ENCODE results near the gene PIK3R2.

DNA sequence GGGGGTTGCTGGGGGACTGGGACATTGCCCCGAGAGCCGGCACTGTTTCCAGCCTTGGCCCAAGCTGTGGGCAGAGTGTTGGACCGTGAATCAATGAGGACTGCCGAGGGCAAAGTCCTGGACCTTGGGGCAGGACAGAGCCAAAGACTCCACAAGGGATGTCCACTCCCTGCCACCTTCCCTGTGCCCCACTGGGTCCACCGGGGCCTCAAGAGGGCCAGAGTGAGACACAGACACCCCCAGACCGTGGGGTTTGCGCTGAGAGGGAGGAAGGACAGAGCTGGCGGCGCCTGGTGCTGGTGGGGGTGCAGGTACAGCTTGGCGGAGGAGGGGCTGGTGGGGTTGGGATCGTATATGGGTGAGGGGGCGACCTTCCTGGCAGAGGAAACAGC lies 43.6 kb upstream of the PIK3R2 start:
- TF ChIP-seq, protein P1, sequence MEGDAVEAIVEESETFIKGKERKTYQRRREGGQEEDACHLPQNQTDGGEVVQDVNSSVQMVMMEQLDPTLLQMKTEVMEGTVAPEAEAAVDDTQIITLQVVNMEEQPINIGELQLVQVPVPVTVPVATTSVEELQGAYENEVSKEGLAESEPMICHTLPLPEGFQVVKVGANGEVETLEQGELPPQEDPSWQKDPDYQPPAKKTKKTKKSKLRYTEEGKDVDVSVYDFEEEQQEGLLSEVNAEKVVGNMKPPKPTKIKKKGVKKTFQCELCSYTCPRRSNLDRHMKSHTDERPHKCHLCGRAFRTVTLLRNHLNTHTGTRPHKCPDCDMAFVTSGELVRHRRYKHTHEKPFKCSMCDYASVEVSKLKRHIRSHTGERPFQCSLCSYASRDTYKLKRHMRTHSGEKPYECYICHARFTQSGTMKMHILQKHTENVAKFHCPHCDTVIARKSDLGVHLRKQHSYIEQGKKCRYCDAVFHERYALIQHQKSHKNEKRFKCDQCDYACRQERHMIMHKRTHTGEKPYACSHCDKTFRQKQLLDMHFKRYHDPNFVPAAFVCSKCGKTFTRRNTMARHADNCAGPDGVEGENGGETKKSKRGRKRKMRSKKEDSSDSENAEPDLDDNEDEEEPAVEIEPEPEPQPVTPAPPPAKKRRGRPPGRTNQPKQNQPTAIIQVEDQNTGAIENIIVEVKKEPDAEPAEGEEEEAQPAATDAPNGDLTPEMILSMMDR (IDR thresholded peaks at IDR 0.05; ENCODE audit: low read depth, low read length): no peak
- TF ChIP-seq POLR2A (IDR thresholded peaks at IDR 0.05; ENCODE audit: extremely low read depth, insufficient read length) (no peak), MYC (IDR thresholded peaks at IDR 0.05; ENCODE audit: low read depth, low read length) (no peak)

Measured in NB4 (cell line).